Urinary bladder (tissue), 4 donors: Measurements from ENCODE around the gene TBC1D30. TPM values are rescaled to one million over a fixed set of nuclear protein-coding genes. Genes with fewer than 3 reads are reported as not detected.
"Not testable (repeated sequence)": the region's sequence is repeated elsewhere in the genome, so short reads cannot be mapped to it uniquely, and the experiment has no call there.

Experiments used
- DNase-seq: peaks from one replicate; pipeline ENCODE4 v3.0.0-alpha.2; 2015; ENCODE audit errors: extremely low spot score
- H3K27ac ChIP-seq: one replicate; pipeline ENCODE4 v1.5.1; 2013; ENCODE audit warnings: low read depth, mild to moderate bottlenecking, moderate library complexity
- H3K36me3 ChIP-seq: one replicate; pipeline ENCODE4 v1.6.1; 2013; ENCODE audit warnings: mild to moderate bottlenecking, moderate library complexity; ENCODE audit not compliant: insufficient read depth
- H3K4me1 ChIP-seq: one replicate; pipeline ENCODE4 v1.6.1; 2013; ENCODE audit warnings: mild to moderate bottlenecking, moderate library complexity; ENCODE audit not compliant: insufficient read depth
- H3K4me3 ChIP-seq: one replicate; pipeline ENCODE4 v1.5.1; 2013; ENCODE audit warnings: low read depth, low read length
- WGBS: extraction: QIAGEN DNeasy Blood & Tissue Kit; methylation state at CpG from one replicate; pipeline ENCODE4 v1.1.7; 2013; 5-methylcytosine and 5-hydroxymethylcytosine counted together
- polyA plus RNA-seq: library from polyadenylated mRNA; stranded (reverse); fragments of 200-250 nt; gene quantifications from one replicate; pipeline ENCODE4 v1.2.3, GENCODE V29; 2013
- total RNA-seq: library from RNA; depleted of rRNA; stranded (reverse); fragments of >200 nt; gene quantifications from one replicate; pipeline ENCODE4 v1.2.3, GENCODE V29; 2014
- donor health status: healthy with polysubstance abuse.
- donor health status: healthy.

The TBC1D30 gene
- total and polyA plus RNA-seq, 2 donors, result 3.5 to 3.9 TPM

GRCh38 chr12:64793610-64794009 lies 30.8 kb upstream of the TBC1D30 start:
- DNase-seq, result no peak
- 66% methylated on average over 3 of the region's 3 CpGs for WGBS
- H3K36me3 ChIP-seq, result no peaks in the 10 kb centered on the region

GRCh38 chr12:64794305-64794704 lies 30.1 kb upstream of the TBC1D30 start:
- 76% methylated on average over 3 of the region's 3 CpGs for WGBS
- no peak overlapping the region for H3K4me3 ChIP-seq
- DNase-seq, result no peak
- no peaks in the 10 kb centered on the region for H3K4me1 ChIP-seq
- no peak overlapping the region for H3K27ac ChIP-seq
- H3K36me3 ChIP-seq, result no peaks in the 10 kb centered on the region

More at GRCh38 chr12:64793610-64794009, 30.8 kb upstream of the TBC1D30 start:
- H3K27ac ChIP-seq, result no peak overlapping the region
- no peak overlapping the region for H3K4me3 ChIP-seq
- no peaks in the 10 kb centered on the region for H3K4me1 ChIP-seq

DNA sequence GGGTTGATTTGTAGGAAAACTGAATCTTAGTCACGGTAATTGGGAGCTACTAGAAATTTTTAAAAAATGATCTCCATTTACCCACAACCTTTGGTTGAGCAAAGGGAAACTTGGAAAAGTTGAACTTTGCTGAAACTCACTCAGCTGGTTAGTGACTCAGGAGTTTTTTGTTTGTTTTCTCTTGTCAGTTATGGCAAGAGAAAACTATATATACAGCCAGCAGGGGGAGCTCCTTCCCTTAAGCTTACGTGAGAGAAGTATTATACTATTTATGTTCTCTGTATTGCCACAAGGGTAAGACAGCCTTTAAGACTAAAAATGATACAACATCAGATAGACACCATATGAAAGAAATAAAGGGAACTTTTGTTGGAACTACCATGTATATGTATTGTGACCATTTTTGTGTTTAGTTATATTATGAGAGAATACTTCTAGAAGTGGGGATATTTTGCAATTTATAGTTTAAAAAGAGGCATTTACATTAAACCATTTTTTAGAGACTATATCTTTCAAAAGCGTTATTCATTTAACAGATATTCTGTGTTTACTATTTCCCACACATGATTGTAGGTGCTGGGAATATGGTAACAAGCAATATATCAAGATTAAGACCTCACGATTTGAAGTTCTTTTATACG lies 28.1 kb upstream of the TBC1D30 start:
- no peaks in the 10 kb centered on the region for H3K4me1 ChIP-seq
- no peak overlapping the region for H3K4me3 ChIP-seq
- H3K27ac ChIP-seq, result no peak overlapping the region
- 52% methylated on average over 5 of the region's 5 CpGs for WGBS
- no peaks in the 10 kb centered on the region for H3K36me3 ChIP-seq
- peak; percentile 77 for DNase-seq

- no peak overlapping the region for H3K4me3 ChIP-seq
- H3K4me1 ChIP-seq, result no peaks in the 10 kb centered on the region
- no peak for DNase-seq
- 67% methylated on average over 1 of the region's 1 CpG for WGBS
- H3K36me3 ChIP-seq, result no peaks in the 10 kb centered on the region
- H3K27ac ChIP-seq, result no peak overlapping the region
Observed at GRCh38 chr12:64797156-64797555, 27.3 kb upstream of the TBC1D30 start.

DNA sequence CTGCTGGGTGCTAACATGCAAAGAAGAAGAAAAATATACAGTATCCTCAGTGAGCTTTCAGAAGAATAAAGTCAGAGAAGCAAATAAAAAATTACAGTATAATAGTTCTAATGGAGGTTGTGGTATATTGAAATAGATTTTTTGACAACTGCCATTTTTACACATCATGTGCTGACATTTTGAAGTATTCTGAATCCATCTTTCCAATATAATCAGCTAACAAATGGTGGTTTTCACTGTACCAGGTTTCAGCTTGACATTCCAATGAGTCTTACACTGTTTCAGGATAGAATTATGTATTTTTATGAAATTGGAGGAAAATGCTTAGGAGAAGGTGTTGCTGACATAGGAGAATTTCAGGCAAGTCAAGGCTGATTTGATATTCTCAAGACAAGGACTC lies 26.3 kb upstream of the TBC1D30 start:
- no peak overlapping the region for H3K4me3 ChIP-seq
- DNase-seq, result no peak

DNA sequence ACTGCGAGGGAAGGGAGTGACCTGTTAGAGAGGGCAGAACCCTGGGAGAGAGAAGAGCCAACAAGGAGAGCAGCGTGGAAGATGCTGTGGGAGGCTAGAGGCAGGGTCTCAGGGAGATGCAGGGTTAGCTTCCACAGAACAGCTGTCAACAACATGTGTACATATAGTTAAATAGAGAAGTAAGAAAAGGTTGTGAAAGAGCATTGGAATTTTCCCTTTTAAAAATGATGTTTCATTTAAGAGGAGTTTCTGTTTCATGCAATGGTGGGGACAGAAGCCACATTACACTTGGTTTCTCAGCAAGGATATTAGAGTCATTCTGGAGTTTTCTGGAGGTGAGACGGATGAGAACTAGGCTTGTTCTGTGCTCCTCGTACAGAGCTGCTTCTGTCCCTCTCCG lies 23.8 kb upstream of the TBC1D30 start:
- Histone ChIP-seq H3K4me3 (no peak overlapping the region), H3K27ac (no peak overlapping the region), H3K36me3 (no peaks in the 10 kb centered on the region), H3K4me1 (no peaks in the 10 kb centered on the region)
- WGBS, result 86% methylated on average over 5 of the region's 5 CpGs
- no peak for DNase-seq

More for the DNA sequence above, 26.3 kb upstream of the TBC1D30 start:
- no peaks in the 10 kb centered on the region for H3K36me3 ChIP-seq
- H3K4me1 ChIP-seq, result no peaks in the 10 kb centered on the region
- no peak overlapping the region for H3K27ac ChIP-seq

GRCh38 chr12:64801381-64801780 lies 23.1 kb upstream of the TBC1D30 start:
- Histone ChIP-seq H3K36me3 (no peaks in the 10 kb centered on the region), H3K27ac (no peak overlapping the region), H3K4me3 (no peak overlapping the region), H3K4me1 (no peaks in the 10 kb centered on the region)
- WGBS, result 60% methylated on average over 2 of the region's 2 CpGs
- DNase-seq, result no peak

DNA sequence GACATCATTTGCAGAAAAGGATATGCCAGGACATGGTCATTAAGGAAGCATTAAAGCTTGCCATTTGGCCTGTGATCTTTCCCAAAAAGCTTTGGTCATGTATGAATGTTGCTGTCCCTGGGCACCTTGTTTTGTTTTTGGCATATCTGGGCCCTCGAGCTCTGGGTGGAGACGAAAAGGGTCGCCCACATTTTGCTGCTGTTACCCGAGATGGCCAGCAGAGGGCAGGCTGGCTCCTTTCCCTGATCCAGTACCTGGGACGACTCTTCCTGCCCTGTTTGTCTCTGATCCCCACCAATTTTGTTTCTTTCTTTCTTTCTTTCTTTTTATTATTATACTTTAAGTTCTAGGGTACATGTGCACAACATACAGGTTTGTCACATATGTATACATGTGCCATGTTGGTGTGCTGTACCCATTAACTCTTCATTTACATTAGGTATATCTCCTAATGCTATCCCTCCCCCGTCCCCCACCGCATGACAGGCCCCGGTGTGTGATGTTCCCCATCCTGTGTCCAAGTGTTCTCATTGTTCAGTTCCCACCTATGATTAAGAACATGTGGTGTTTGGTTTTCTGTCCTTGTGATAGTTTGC lies 22.2 kb upstream of the TBC1D30 start:
- not testable (repeated sequence) for H3K36me3 ChIP-seq, H3K4me1 ChIP-seq, H3K27ac ChIP-seq, DNase-seq, H3K4me3 ChIP-seq
- WGBS, result 38% methylated on average over 8 of the region's 8 CpGs

GRCh38 chr12:64806173-64806572 lies 18.3 kb upstream of the TBC1D30 start:
- no peaks in the 10 kb centered on the region for H3K4me1 ChIP-seq
- H3K27ac ChIP-seq, result no peak overlapping the region
- DNase-seq, result no peak
- H3K4me3 ChIP-seq, result no peak overlapping the region
- no peaks in the 10 kb centered on the region for H3K36me3 ChIP-seq
- 83% methylated on average over 2 of the region's 2 CpGs for WGBS

DNA sequence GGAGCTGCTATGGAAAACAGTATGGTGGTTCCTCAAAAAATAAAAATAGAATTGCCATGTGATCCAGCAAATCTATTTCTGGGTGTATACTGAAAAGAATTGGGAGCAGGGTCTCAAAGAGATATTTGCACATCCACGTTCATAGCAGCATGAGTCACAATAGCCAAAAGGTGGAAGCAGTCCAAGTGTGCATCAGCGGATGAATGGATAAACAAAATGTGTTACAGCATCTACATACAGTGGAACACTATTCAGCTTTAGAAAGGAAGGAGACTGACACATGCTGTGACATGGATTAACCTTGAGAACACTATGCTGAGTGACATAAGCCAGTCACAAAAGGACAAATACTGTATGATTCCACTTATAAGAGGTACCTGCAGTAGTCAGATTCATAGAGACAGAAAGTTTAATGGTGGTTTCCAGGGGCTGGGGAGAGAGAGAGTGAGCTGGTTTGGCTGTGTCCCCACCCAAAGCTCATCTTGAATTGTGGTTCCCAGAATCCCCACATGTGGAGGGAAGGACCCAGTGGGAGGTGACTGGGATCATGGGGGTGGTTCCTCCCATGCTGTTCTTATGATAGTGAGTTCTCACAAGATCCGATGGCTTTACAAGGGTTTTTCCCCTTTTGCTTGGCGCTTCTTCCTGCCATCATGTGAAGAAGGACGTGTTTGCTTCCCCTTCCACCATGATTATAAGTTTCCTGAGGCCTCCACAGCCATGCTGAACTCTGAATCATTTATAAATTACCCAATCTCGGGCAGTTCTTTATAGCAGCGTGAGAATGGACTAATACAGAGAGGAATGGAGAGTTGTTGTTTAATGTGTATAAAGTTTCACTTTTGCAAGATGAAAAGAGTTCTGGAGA lies 17.6 kb upstream of the TBC1D30 start:
- no peak for DNase-seq
- Histone ChIP-seq H3K4me1 (no peaks in the 10 kb centered on the region), H3K27ac (no peak overlapping the region), H3K4me3 (no peak overlapping the region), H3K36me3 (no peaks in the 10 kb centered on the region)
- WGBS, result 73% methylated on average over 7 of the region's 7 CpGs

DNA sequence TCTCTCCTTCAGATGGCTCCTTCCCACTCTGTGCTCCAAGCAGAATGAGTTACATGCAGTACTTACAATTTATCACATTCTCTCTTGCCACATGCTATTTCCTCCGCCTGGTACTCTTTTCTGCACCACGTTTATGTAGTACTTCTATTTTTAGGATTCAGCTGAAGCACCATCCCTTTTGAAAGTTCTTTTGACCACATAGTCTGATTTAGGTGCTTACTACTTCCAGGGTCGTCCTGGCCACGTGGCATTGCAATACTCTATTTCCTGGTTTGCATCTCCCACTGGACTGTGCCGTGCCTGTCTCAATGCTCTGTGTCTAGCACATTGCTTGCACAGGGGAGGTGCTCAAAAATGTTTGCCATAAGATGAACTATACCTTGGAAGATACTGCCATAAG lies 16.3 kb upstream of the TBC1D30 start:
- WGBS, result 56% methylated on average over 5 of the region's 5 CpGs
- H3K27ac ChIP-seq, result no peak overlapping the region
- no peak for DNase-seq
- H3K4me3 ChIP-seq, result no peak overlapping the region
- no peaks in the 10 kb centered on the region for H3K36me3 ChIP-seq
- no peaks in the 10 kb centered on the region for H3K4me1 ChIP-seq

- Histone ChIP-seq H3K36me3 (no peaks in the 10 kb centered on the region), H3K4me3 (no peak overlapping the region), H3K4me1 (no peaks in the 10 kb centered on the region), H3K27ac (no peak overlapping the region)
- DNase-seq, result no peak
- 71% methylated on average over 1 of the region's 1 CpG for WGBS
Observed at GRCh38 chr12:64810831-64811230, 13.6 kb upstream of the TBC1D30 start.

DNA sequence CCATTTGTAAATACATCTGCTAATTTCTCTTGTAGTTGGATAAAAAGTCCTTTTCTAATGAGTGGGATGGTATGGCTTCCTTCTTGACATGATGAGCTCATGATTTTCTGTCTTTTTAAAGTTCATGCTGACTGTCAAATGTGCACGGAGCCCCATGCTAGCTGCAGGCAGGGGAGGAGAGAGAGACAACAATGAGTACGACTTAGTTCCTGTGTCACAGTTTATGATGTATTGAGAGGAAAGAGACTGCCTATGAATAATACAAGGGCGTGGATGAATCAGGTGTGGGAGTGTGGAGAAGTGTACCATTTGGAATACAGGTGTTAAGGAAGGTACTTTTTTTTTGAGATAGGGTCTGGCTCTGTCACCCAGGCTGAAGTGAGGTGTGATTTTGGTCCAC lies 10.7 kb upstream of the TBC1D30 start:
- no peak for DNase-seq
- 77% methylated on average over 3 of the region's 3 CpGs for WGBS

DNA sequence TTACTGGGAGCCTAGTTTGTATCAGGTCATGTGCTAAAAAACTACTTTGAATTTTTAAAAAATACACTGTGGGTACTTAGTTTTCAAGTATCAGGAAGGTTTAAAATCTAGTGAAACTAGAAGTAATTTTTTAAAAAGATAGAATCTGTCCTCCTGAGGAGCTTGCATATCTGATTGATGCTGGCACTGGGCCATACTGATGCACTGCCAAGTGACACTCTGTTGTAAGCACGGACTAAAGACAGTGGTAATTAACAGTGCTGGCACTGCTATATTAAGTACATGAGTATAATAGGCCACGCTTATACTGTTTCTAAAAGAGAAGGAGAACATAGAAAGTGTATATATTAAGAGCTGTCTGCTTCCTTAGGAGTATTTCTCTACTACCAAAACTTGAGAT lies 10.0 kb upstream of the TBC1D30 start:
- H3K36me3 ChIP-seq, result no peaks in the 10 kb centered on the region
- 47% methylated on average over 2 of the region's 2 CpGs for WGBS
- DNase-seq, result no peak

More for the DNA sequence above, 10.7 kb upstream of the TBC1D30 start:
- Histone ChIP-seq H3K27ac (no peak overlapping the region), H3K4me3 (no peak overlapping the region), H3K36me3 (no peaks in the 10 kb centered on the region), H3K4me1 (no peaks in the 10 kb centered on the region)

More for the DNA sequence above, 10.0 kb upstream of the TBC1D30 start:
- no peak overlapping the region for H3K4me3 ChIP-seq
- no peaks in the 10 kb centered on the region for H3K4me1 ChIP-seq
- no peak overlapping the region for H3K27ac ChIP-seq
